ENCODE data around the gene SBF2.
A peak's percentile ranks its signal among the peaks of the same experiment; 100 is the strongest.
"Not testable (repeated sequence)": the region's sequence is repeated elsewhere in the genome, so short reads cannot be mapped to it uniquely, and the experiment has no call there.

SBF2 gene

DNA sequence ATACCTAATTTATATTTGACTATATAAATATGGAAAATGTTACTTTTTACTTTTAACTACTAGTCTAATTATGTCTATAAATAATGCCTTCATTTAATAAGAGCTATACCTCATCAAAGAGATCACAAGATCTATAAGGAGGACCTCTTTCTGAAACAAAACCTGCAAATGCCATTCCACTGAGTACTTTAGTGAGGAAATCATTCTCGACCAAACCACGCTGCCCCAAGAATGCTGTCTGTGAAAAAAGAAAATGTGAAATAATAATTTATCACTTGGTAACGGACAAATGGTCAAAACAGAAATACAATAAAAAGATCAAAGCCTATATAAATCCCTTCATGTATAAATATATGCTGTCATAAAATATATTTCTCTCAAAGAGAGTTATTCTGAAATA lies 301.7 kb downstream of the SBF2 start:
- no peak for DNase-seq

DNA sequence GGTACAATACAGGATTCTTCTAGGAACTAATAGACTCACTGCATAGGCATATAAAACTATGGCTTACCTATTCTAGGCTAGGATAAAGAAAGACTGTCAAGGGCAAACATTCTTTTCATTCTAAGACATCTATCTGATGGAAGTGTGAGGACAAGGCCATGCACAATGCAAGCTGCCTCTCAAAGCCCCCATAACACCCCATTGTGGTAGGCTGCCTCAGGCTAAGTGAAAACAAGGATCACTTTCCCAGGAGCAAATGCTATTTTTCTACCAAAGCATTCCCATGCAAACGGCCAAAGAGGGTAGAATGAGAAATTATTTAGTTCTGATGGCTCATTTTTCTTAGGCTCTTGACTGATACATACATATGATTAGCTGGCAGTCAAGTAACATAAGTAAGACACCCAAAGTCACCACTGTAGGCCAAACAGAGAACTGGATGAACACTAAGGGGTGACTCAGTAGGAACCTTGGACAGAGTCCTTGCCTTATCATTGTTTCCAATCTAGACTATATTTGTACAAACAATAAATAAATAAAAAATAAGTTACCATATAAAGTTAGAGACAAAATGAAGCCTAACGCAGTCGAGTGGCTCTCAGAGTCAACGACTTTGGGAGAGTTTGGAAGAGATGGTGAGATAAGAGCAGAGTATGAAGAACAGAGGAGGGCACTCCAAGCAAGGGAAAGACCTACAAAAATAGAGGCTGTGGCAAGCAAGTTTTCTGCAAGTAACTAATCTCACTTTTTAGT lies 303.6 kb downstream of the SBF2 start:
- DNase-seq, result no peak

DNA sequence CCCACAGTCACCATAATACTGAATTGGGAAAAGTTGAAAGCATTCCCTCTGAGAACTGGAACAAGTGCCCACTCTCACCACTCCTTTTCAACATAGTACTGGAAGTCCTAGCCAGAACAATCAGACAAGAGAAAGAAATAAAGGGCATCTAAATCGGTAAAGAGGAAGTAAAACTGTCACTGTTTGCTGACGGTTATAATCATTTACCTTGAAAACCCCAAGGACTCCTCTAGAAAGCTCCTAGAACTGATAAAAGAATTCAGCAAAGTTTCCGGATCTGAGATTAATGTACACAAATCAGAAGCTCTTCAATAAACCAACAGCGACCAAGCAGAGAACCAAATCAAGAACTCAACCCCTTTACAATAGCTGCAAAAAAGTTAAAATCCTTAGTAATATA lies 306.7 kb downstream of the SBF2 start:
- DNase-seq, result not testable (repeated sequence)

DNA sequence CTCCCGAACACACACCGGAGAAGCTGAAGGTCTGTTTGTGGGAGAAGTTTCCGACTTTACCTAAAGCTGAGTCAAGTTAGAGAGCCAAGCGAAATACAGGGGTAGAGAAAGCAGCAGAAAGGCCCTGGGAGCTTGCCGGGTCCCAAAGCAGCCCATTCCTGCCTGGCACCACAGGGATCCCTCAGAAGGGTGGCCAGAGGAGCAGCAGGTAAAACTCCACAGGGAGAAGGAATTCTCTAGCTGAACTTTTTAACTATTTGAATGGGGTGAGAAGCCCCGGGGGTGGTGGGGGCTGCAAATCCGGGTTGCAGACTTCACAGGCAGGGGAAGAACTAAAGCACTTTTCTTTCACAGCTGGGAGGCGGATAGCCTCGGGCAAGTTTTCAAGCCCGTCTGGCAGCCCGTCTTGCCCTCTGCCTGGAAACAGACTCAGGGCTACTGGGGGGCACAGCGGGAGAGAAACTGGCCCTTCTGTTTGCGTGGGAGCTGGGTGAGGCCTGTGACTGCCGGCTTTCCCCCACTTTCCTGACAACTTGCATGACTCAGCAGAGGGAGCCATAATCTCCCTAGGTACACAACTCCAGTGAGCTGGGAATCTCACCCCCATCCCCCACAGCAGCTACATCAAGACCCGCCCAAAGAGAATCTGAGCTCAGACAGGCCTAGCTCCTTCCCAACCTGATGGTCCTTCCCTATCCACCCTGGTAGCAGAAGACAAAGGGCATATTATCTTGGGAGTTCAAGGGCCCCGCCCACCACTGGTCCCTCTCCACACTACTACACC lies 311.0 kb downstream of the SBF2 start:
- no peak for DNase-seq

DNA sequence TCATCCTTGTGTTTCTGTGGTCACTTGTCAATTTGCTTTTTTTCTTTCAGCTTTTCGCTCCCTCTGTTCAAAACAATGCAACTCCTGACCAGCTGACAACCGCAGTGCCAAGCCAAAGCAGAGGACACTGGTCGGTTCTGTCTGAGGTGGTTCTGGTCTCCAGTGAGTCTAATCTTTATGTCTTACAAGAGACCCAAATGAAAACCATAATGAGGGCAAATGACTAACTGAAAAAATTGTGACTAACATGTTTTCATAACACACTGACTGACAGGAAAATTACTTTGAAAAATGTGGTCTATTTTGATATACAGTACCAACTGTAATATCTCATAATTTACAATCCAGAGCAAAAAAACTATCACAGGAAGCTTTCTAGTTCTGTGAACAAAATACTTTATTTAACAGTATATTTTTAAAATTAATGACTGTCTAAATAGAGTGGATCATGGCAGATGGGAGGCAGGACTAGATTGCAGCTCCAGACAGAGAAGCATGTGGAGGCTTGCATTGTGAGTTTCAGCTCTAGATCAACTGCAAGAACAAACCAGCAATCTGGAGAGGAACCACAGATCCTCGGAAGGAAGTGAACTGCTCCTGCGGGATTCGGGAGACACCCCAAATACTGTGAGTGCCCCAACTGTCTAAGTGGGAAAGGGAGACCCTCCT lies 311.8 kb downstream of the SBF2 start:
- DNase-seq, result no peak

DNA sequence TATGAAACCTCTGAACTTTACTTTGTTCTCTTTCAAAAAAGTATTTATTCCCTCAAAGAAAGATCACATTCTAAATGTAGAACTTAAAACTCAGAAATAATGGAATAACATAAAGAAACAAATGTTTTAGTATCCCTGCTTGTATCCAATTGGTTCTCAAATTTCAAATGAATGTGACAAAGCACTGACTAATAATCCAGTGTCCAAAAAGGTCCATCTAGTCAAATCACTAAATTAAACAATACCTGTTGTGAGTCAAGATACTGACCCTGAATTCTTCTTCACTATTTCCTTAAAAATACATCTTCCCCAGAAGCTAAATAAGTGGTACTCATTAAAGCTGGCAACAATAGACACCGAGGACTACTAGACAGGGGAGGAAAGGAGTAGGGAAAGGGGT lies 313.1 kb downstream of the SBF2 start:
- no peak for DNase-seq

DNA sequence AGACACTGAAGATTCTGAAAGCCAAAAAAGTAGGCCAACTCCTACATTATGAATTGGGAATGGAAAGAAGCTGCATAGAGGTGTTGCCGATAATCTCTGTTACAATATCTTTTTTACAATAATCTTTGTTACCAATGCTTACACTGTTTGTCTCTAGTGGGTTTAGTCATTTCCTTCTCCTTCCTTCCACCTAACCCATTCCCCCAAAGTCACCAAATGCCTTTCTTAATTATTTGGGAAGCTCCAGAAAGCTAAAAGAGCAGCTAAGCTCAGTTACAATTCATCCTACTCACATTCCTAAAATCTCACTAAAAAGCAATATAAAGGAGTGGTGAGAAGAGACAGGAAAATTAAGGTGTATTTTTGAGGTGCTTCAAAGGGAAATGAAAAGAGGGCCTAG lies 316.5 kb downstream of the SBF2 start:
- no peak for DNase-seq

DNA sequence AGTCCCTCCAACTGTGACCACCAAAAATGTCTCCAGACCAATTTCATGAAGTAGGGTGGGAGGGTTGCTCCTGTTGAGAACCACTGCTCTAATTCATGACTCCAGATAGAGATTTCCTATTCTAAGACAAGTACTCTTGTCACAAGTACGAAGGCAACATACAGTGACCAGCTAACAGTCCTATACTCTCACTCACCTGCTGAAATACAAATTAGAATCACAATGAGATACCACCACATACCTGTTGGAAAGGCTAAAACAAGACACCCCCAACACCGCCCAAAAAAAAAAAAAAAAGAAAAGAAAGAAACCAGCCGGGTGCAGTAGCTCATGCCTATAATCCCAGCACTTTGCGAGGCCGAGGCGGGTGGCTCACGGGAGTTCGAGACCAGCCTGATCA lies 319.6 kb downstream of the SBF2 start:
- no peak for DNase-seq

DNA sequence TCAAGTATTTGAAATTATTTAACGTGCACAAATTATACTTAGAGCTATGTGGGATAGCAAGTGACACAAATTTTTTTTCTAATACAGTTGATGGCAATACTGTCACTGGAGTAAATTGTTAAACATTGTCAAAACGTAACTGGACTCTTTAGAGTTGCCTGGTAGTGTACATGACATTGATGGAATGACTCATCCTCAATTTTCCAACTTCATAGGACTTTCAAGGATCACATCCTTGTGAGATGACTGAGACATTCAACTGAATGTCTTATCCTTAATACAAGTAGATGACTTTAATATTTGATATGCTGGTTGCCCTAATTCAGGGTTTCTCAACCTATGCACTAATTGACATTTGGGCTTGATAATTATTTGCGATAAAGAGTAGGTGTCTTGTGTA lies 320.1 kb downstream of the SBF2 start:
- DNase-seq, result no peak

DNA sequence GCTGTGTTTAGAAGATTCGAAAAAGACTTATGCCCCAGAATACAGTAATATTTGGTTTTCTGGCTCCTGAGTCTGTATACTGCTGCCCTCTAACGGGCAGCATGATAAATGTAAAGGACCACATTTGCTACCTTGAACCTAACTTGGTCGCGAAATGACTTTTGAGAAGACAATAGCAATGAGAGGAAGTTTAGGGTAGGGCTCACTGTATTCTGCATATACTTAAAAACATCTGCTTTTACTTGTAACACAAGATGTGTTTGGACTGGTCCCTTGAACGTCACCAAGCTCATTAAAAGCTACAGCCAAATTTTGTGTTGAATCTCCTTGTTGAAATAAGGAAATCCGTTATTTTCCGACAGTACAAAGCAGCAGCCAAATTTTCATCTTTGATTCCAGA lies 321.0 kb downstream of the SBF2 start:
- DNase-seq, result peak; percentile 42 to 51

DNA sequence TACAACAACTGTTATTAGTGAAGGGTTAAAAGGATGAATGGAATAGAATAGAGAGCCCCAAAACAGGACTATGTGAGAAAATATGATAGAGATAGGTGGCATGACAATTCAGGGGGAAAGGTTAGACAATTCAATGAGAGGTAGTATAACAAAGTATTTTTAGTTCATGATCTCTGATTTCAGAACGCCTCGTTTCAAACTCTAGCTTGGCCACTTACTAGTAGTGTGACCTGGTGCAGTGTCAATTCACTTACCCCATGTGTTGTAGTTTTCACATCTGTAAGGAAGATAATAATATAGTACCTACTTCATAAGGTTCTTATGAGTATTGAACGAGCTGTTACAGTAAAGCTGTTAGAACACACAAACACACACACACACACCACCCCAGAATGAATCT lies 322.1 kb downstream of the SBF2 start:
- DNase-seq, result no peak

DNA sequence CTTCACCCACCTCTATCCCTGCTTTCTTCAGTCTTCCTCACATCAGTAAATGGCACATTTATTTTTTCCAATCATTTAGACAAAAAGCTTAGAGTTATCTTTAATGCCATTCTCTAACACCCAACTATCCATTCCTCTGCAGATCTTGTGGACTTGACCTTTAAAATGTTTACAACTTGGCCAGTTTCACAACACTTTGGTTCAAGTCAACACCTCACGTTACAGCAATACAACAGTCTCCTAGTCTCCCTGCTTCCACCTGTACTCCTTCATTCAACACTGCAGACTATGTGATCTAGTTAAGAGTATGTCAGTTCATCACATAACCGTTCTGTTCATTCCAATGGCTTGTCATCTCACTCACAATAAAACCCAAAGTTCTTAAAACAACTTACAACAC lies 325.0 kb downstream of the SBF2 start:
- DNase-seq, result no peak

DNA sequence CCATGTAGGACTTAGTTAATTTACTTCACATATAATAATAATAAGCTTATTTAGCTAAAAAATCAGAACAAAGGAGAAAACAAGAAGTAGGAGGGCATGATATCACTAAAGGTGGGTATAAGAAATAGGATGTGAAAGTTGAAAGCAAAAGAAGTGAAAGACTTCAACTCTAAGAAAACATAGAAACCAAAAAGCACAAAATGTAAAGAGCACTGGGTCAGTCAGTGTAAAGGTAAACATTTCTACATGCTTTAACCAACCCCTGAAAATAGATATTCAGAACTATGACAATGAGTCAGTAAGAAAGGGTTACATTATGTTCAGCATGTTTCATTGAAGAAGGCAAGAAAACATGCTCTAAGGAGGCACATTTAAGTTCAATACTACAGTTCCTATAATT lies 331.3 kb downstream of the SBF2 start:
- DNase-seq, result no peak

DNA sequence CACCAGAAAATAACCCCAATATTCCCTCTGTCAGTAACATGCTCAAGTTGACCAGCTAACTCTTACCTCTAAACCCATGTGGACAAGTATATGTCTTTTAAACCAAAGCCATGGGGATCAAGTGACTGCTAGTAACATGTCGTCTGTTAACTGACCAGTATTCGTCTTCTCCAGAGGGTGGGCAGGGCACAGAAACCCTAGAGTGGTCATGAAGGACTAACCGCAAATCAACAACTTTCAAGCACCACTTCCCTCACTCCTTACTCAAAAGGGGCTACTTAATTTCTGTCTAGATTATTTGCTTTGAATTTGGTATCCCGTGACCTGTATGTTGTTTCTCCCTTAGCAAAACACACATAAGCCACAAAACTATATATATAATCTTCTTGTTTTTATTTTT lies 336.9 kb downstream of the SBF2 start:
- DNase-seq, result no peak

DNA sequence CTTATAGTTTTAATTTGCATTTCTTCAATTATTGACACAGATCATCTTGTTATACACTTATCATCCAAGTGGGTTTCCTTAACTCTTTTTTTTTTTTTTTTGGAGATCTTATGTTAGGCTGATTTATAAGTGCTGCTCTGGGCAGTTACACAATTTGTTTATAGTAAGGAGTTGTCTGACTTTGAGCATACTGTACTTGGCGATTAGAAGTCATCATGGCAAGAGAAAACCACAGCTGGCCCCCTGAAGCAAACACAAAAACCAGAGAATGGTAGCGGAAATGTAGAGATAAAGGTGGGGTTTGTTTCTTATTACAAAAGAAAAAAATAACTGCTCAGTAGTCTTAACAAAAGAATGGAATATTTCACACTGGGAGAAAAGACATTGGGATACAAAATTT lies 337.5 kb downstream of the SBF2 start:
- DNase-seq, result no peak

DNA sequence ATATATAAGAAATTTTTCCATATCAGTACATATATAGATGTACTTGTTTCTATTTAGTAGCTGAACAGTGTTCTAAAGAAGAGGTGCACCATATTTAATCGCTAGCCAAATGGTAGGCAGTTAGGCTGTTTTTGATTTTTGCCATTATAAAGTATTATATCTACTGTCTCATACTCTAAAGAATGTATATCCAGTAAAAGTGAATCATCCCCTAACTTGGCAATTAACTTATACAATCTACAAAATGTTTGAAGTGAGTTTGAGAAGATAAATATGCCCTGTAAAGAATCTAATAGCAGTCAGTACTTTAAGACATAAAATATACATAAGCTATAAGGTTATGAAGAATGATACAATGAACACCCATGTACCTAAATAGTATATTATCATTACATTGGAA lies 338.6 kb downstream of the SBF2 start:
- DNase-seq, result no peak

DNA sequence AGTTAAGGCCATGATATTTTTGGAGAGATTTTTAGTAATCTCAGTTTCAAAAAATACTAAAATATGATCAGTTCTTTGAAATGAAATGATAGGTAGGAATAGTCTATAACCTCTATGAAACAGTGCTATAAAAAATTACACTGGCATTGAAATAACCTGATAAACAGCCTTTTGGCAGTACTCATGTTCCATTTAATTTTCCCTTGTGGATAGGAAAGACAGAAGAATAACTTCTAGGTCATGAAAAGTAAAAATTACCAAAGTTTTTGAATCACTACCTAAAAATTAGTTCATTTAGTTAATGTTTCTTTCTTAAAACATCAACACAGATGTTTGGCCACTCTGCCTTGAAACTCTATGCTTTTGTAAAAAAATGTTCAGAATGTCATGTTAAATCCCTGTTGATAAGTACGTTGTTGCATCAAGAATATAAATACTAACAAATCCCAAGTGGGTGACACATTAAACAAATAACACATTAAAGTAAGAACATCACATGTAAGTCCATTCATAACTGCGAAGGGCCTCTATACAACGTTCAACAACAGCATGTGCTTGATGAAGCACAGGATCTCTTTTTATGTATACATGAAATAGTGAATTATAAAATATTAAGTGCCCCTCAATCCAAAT lies 339.9 kb downstream of the SBF2 start:
- DNase-seq, result no peak

DNA sequence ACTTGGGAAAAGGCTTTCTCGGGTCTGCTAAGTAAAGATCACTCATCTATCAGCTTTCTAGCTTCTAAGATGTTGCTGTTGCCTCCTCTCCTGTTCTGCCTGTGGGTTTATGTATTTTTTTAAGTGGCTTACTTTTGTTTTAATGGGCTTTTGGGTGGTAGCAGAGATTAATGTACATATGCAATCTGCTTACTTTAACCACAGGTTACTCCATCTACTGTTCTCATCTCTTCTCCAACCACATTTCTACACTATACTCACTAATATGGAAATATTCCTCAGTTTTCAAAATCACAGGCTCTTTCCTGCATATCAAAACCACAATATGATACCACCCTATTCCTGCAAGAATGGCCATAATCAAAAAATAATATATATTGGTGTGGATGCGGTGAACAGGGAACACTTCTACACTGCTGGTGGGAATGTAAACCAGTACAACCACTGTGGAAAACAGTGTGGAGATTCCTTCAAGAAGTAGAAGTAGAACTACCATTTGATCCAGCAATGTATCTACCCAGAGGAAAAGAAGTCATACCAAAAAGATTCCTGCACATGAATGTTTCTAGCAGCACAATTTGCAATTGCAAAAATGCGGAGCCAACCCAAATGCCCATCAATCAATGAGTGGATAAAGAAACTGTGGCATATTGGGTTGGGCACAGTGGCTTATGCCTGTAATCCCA lies 341.4 kb downstream of the SBF2 start:
- DNase-seq, result no peak

DNA sequence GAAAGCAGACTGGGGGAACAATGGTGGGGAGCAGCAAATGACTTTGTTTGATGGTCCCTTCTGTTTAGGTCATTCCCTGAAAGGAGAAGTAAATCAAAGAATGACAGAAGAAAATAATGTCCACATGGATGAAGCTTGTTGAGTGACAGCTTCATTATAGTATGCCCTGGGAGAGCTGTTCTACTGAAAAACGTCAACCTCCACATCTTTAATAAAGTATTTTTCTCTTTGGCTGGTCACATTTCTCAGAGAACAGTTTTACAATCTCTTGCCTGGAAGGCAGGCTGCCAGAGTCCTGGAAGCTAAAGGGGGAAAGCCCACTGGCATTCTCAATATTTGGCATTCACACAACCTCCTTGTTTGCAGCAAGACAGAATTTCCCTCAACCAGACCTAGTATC lies 342.2 kb downstream of the SBF2 start:
- DNase-seq, result no peak

DNA sequence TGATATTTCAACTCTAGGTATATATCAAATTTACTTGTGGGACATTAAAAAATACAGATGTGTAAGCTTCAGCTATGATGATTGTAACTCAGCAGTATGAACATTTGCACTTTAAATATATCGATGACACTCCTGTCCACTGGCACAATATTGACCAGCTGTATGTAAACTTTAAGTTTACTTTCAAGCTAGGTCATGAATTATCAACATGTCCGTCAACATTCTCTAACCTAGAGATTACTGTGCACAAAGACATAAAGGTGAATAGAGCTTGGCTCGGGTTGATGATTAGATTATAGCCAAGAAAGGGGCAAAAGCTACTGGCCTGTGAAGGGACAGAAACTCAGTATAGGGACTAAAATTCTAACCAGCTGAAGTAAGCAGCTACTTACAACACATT lies 343.6 kb downstream of the SBF2 start:
- no peak for DNase-seq

DNA sequence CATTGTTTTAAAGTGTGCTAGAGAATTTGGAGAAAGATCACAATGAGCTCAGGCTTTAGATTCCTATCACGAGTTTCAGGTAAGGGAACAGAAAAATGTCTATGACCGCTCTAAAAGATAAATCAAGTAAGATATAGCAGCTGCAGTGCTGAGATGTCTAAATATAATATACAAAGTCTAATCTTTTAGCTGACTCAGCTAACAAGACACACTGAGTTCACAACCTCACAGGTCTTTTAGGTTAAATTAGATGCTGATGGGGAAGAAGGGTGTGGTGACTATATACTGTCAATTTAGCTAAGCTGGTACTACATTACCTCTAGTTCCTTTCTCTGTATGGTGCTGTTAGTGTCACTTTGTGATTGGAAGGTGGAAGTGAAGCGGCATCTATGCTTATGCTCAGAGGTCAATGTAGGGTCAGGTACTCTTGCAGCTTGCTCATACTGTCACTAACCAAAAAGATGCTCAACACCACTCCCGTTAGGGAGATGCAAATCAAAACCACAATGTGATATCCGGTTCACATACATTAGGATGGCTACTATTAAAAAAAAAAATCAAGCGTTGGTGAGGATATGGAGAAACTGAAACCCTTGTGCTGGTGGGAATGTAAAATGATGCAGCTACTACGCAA lies 346.7 kb downstream of the SBF2 start:
- no peak for DNase-seq

DNA sequence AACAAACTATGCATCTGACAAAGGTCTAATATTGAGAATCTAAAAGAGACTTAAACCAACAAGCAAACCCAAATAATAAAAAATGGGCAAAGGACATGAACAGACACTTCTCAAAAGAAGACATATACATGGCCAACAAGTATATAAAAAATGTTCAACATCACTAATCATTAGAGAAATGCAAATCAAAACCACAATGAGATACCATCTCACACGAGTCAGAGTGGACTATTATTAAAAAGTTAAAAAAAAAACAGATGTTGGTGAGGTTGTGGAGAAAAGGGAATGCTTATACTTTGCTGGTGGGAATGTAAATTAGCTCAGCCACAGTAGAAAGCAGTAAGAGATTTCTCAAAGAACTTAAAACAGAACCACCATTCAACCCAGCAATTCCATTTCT lies 348.3 kb downstream of the SBF2 start:
- not testable (repeated sequence) for DNase-seq

All from inflammatory macrophage (primary cell).